Activated CD4-positive, alpha-beta T cell treated with anti-CD3 and anti-CD28 coated beads, Interleukin-10, Interleukin-2, amounts not matched to agents 100 ng/mL and 50 ng/mL, durations not matched to agents 16 hours and 8 hours (primary cell): ENCODE data around the gene PTPDC1.
"Not testable (repeated sequence)": the region's sequence is repeated elsewhere in the genome, so short reads cannot be mapped to it uniquely, and the experiment has no call there.

Experiments used
- DNase-seq: peaks from one replicate; pipeline ENCODE4 v3.0.0-alpha.2; 2020

Gene PTPDC1

GRCh38 chr9:94084314-94084713 lies at the start of gene PTPDC1:
TSS of gene PTPDC1 (plus strand) at chr9:94084464. CDS start at chr9:94084531, 67 bp downstream.
- DNase-seq, result no peak

- DNase-seq, result no peak
Observed at GRCh38 chr9:94034511-94034910, 49.8 kb upstream of the PTPDC1 start.

- DNase-seq, result no peak
Observed at GRCh38 chr9:94039786-94040185, 44.5 kb upstream of the PTPDC1 start.

- DNase-seq, result no peak
Observed at GRCh38 chr9:94042516-94043360, 41.5 kb upstream of the PTPDC1 start.

- no peak for DNase-seq
Observed at GRCh38 chr9:94054716-94055115, 29.5 kb upstream of the PTPDC1 start.

- DNase-seq, result peak; percentile 4
Observed at GRCh38 chr9:94056442-94056974, 27.8 kb upstream of the PTPDC1 start.

DNA sequence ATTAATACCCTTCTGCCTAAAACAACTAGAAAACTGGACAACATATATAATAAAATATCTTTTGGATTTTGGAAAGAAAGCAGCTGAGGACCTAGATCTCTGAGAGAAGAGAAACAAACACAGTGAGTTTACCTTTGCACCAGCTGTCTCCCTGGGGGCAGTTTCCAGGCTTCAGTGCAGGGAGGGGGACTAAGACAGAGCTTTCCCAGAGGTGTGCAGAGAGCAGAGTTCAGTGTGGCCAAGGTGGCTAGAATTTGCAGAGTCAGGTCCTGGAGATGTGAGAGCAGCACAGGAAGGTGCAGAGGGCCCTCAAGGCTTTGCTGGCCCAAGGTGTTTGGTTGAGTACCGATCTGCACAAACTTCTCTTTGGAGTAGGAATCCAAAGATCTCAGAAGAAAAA lies 26.3 kb upstream of the PTPDC1 start:
- DNase-seq, result no peak

DNA sequence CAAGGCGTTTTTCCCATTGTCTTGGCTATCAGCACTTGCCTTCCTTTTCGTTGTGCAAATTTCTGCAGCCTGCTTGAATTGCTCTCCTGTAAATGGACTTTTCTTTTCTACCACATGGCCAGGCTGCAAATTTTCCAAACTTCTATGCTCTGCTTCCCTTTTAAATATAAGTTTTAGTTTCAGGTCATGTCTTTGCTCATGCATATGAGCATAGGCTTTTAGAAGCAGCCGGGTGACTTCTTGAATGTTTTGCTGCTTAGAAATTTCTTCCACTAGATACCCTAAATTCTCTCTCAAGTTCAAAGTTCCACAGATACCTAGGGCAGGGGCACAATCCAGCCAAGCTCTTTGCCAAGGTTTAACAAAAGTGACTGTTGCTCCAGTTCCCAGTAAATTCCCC lies 22.4 kb upstream of the PTPDC1 start:
- DNase-seq, result no peak

DNA sequence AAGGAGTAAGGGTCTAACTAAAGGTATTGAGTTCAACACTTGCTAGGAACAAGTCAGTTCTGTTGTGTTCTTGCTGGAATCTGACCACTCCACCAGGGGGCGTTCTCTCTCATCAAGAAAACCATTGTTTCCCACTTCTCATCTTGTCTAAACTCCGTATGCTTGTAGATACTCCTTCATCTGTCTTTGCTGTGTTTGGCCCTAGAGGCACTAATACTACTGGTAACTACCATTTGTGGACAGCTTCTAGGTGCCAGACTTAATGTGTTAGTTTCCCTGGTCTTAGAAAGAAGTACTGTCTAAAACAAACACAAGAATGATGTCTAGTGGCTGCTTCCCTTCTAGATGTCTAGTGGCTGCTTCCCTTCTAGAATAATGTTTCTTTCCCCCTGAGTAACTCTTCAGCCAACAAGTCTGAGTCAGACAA lies 18.7 kb upstream of the PTPDC1 start:
- DNase-seq, result peak; percentile 73

DNA sequence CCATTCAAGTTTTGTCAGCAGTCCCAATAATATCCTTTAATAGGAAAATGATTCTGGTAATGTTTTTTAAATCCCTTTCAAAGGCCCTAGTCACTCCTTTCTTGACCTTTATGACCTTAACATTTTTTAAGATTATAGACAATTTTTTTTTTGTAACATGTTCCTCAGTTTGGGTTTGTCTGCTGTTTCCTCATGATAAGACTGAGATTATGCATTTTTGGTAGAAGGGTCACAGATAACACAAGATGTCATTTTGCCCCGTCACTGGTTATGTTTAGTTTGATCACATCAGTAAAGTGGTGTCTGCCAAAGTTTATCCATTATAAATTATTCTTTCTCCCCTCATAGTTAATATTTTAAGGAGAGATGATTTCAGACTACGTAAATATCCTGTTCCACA lies 16.0 kb upstream of the PTPDC1 start:
- no peak for DNase-seq

DNA sequence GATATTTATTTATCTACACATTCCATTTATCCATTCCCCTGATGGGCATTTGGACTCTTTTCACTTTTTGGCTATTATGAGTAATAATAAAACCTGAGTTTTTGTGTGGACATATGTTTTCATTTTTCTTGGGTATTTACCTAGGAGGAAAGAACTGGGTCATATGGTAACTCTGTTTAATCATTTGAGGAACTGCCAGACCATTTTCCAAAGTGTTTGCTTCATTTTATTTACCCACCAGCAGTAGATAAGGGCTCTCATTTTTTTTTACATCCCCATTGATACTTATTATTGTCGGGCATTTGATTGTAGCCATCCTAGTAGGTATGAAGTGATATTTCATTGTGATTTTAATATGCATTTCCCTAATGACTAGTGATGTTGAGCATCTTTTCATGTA lies 7.7 kb upstream of the PTPDC1 start:
- no peak for DNase-seq

- DNase-seq, result no peak
Observed at GRCh38 chr9:94078086-94078485, 6.2 kb upstream of the PTPDC1 start.

DNA sequence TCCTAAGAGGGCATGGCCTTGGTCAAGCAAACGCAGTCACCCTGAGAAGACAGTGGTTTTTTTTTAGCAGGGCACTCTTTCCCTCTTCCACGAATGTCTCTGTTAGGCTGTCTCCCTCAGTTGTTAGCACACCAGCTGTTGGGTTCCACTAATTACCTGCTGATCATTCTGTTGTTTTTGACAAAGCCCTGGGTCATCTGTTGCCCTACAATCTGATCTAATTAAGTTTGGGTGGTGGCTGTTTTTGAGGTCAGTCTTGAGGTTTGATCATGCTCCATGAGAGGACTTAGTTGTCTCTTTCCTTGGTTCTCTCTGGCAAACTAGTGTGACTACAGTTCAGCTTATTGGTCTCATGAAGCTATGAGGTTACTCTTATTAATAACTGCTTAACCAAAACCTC lies 5.0 kb upstream of the PTPDC1 start:
- DNase-seq, result no peak

DNA sequence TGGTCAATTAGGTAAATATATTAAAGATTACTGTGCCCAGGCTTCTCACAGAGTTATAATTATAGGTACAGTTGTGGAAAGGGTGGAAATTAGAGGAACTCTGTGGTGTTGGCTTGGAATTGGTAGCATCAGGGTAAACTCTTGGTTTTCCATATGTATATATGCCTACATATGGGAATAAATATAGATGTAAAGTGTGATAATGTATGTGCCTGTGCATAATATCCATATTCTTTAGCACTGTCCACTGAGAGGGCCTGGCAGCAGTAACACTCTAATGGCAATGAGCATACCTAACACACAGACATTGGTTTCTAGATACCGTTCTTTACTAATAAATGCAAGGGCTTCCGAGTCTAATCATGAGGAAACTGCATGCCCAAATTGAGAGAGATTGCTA lies 4.0 kb upstream of the PTPDC1 start:
- DNase-seq, result no peak

DNA sequence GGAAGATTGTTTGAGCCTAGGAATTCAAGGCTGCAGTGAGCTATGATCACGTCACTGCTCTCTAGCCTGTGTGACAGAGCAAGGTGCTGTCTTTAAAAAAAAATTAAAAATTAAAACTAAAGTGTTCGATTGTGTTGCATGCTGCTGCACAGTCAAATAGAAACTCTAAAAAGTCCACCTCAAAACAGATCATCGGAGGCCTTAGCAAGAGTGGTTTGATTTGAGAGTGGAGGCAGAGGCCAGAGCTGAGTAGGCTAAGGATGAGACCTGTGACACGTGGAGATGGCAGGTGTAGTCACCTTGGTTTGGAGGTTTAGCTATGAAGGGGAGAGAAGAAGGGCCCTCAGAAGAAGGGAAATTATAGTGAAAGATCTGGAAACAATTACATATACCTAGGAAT lies 2.8 kb upstream of the PTPDC1 start:
- peak; percentile 55 for DNase-seq

DNA sequence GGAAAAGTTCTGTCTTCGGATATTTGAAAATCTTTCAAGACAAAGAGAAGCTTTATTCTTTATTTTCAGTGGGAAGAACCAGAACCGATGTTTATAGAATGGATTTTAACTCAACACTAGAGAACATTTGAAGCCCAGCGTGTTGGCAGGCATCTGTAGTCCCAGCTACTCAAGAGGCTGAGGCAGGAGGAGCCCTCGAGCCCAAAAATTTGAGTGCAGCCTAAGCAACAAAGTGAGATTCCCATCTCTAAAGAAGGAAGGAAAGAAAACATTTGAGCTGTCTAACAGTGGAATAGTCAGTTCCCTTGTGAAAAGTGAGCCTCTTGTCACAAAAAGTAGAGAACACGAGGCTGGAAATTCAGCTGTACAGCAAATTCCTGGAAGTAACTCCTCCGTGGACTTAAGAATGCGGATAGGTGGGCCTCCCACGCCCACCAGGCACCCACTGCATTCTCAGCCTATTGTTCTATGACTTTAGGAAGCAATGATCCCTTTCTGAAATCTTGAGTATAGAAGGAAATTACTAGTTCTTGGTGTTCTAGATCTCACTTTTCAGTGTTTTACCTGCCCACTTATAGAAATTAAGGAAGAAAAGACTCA lies 2.3 kb upstream of the PTPDC1 start:
- DNase-seq, result no peak

DNA sequence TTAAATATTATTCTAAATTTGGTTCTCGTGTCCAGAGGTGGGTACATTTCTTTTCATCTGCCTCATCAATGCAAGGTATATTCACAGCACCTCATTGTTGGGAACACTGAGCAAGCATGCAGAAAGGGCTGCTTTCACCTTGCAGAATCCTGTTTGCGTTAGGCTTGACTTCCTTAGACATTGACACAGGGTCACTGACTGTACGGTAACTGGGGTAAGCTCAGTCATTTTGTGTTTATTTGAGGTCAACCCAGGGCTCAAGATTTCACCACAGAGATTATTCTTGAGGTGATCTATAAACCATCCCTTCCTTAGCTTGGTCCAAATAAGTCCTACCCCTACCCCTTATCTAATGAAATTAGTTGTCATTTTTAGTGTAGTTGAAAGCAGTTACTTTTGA lies 1.7 kb upstream of the PTPDC1 start:
- peak; percentile 37 for DNase-seq

DNA sequence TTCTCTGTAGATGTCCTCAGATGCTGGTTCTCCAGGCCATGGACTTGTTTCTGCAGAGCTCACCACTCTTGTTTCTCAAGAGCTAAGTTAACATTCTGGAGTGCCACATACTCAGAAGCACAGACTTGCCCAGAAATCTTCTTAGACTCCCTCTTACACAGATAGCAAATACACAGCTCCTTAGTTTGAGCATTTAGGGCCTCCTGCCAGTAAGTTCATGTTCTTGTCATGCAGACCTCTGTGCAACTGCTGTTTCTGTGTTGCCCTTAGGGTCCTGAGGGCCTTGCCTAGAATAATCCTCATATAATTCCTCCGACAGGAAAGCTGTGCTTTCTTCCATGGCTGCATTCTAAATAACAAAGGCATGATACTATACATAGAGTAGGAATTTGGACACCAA lies 1.3 kb upstream of the PTPDC1 start:
- no peak for DNase-seq

DNA sequence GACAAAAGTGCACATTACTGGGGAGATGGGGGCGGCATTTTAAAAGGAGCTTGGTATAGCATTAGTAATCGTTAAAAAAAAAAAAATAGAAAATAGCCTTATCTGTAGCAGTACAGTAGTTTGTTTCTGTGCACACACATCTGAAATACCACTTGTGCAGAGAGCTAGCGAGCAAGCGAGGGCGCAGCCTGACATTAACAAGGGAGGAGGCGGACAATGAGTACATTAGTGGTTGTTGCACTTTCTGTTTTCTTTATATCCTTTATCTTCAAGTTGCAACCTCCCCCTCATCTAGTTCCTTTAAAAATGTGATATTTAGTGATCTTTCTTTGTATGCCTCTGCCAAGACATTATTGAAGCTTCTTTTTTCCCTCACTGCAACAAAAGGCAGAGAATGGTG lies 880 bp upstream of the PTPDC1 start:
- no peak for DNase-seq

- no peak for DNase-seq
Observed at GRCh38 chr9:94085062-94085639, 887 bp downstream of the PTPDC1 start.

DNA sequence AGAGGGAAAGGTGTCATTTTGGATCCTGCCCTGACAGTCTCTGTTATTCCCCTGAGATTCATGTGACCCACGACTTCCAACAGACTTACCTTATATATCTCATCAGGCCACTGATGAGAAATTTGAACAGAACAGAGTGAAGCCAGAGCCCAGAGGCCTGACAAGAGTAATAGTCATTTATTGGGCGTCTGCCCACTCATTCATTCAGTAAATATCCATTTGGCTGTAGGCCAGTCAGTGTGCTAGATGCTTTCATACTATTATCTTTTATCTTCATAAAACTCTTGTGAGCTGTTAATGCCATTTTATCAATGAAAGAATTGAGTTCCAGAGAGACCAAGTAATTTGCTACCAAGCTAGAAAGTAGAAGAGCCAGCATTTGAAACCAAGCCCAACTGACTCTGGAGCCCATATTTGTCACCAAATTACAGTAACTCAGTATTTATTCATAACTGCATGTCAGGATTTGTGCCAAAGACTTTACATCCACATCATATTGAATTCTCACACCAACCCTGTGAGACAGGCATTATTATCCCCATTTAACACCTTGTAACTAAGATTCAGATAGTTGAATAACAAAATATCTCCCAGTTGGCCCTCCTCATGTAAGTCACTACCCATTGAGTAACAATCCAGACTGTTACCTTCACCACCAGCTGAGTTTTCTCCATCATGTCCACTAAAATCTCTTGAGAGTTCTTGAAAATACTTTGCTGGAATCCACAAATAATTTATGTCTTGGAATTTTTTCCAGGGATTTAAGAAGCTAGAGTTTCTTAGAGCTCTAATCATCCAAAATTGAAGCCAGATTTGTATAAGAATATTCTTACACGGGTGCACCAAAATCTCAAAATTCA lies 2.5 kb downstream of the PTPDC1 start:
- DNase-seq, result no peak

- not testable (repeated sequence) for DNase-seq
Observed at GRCh38 chr9:94094219-94095145, 10.2 kb downstream of the PTPDC1 start.
